K562 (cell line): Measurements from ENCODE around the gene ATP8B2. TPM values are rescaled to one million over a fixed set of nuclear protein-coding genes. Genes with fewer than 3 reads are reported as not detected.

Experiments used
- RFX1 ChIP-seq: fragments of 450-650 bp; IDR thresholded peaks from 2 replicates; pipeline ENCODE4 v1.6.1; 2016; ENCODE audit warnings: mild to moderate bottlenecking, moderate library complexity
- TEAD1 ChIP-seq, 2 experiments: fragments of 450-650 bp in 1 of 2; sonication (generic) in 1 of 2; formaldehyde crosslinking; IDR thresholded peaks; 2 replicates each; pipeline versions ENCODE4 v1.4.0 to v1.8.0; 2020 to 2022; ENCODE audit warnings: mild to moderate bottlenecking in 2 of 2, missing genetic modification reagents in 1 of 2
- XRCC4 ChIP-seq: IDR thresholded peaks from one replicate; pipeline ENCODE4 v1.6.1; 2011; ENCODE audit not compliant: insufficient read depth, insufficient read length; ENCODE audit errors: extremely low read depth
- ZC3H4 ChIP-seq: sonication (generic); formaldehyde crosslinking; IDR thresholded peaks from 2 replicates; pipeline ENCODE4 v1.9.0; 2021; ENCODE audit warnings: missing genetic modification reagents, borderline replicate concordance
- polyA plus RNA-seq, 8 experiments: library from polyadenylated mRNA; depleted of rRNA in 4 of 8; stranded (reverse) in 5 of 8; unstranded in 3 of 8; fragments of >200 nt; fragmentation: Nextera tagmentation in 2 of 8; fragmentation: Illumina TruSeq in 1 of 8; extraction: Ambion mirVana in 2 of 8; extraction: Trizol in 1 of 8; gene quantifications; 2 replicates each; pipeline versions ENCODE4 v1.2.1 to v1.2.3, GENCODE V29; 2011 to 2014; ENCODE audit warnings: inconsistent platforms in 1 of 8, missing spikeins in 1 of 8
- total RNA-seq, 7 experiments: library from RNA; depleted of rRNA in 6 of 7; stranded (reverse); fragments of >200 nt in 6 of 7; fragmentation: Illumina TruSeq in 2 of 7; extraction: Trizol in 2 of 7; gene quantifications; 2 replicates each; pipeline versions ENCODE4 v1.2.1 to v1.2.3, GENCODE V29; 2011 to 2021; ENCODE audit warnings: low replicate concordance in 1 of 7
- TF ChIP-seq, protein P1 (sequence below), 2 experiments: fragments of 450-650 bp; formaldehyde crosslinking in 1 of 2; IDR thresholded peaks; 2 replicates each; pipeline versions ENCODE4 v1.4.0 to v1.6.1; 2014 to 2020; ENCODE audit warnings: mild to moderate bottlenecking in 2 of 2, borderline replicate concordance in 1 of 2, low read depth in 1 of 2
- TF ChIP-seq, protein P2 (sequence below): fragments of 450-650 bp; formaldehyde crosslinking; IDR thresholded peaks from 2 replicates; pipeline ENCODE4 v1.4.0; 2020; ENCODE audit warnings: mild to moderate bottlenecking, moderate library complexity
- TF ChIP-seq, protein P3 (sequence below): IDR thresholded peaks from 2 replicates; pipeline ENCODE4 v1.6.1; 2016; ENCODE audit warnings: missing genetic modification characterization, missing compliant biosample characterization

Gene ATP8B2
- total and polyA plus RNA-seq, 9 of the 15 experiments (the other 6 are each of a cell fraction or from before 2014, with no cell fraction given), result 0.27 to 33.2 (median 18.4) TPM

DNA sequence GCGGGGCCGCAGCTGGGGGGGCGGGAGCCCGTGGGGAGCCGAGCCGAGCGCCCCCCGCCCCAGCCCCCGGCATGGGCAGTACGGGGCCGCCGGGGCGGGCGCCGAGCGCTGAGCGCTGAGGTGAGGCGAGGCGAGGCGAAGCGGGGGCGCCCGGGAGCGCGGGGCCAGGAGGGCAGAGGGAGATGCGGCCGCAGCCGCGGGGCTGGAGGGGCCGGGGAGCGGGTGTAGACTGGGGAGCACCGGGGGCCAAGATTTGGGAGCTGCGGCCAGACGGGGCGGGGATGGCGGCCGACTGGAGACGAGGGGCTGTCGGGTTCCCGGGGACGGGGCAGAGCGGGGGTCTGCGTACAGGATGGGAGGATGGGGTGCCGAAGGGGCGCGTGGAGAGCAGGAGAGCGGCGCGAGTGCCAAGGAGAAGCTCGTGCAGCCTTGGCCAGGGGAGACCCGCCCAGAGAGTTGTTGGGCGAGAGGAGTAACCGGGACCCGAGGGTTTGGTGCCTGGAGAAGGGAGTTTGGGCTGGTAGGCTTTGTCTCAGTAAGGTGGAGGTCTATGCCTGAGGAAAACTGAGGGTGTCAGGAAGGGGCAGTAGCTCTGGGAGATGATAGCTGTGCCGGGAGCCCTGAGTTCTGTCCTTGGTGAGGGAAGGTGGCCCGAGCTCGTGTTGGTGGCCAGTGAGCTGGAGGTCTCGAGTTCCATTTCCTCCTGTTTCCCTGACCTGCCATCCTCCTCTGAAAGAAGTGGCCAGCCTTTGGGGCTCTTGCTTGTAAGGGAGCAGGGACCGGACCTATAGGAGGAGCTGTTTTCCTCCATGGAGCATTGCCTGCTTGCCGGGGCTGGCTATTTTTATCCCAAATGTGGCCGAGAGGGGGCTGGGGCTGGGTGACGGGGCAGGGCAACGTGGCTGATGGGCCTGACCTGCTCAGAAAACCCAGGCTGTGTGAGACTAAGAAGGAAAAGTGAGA, 539 bp downstream of the ATP8B2 start (continued):
- TF ChIP-seq, protein P1, sequence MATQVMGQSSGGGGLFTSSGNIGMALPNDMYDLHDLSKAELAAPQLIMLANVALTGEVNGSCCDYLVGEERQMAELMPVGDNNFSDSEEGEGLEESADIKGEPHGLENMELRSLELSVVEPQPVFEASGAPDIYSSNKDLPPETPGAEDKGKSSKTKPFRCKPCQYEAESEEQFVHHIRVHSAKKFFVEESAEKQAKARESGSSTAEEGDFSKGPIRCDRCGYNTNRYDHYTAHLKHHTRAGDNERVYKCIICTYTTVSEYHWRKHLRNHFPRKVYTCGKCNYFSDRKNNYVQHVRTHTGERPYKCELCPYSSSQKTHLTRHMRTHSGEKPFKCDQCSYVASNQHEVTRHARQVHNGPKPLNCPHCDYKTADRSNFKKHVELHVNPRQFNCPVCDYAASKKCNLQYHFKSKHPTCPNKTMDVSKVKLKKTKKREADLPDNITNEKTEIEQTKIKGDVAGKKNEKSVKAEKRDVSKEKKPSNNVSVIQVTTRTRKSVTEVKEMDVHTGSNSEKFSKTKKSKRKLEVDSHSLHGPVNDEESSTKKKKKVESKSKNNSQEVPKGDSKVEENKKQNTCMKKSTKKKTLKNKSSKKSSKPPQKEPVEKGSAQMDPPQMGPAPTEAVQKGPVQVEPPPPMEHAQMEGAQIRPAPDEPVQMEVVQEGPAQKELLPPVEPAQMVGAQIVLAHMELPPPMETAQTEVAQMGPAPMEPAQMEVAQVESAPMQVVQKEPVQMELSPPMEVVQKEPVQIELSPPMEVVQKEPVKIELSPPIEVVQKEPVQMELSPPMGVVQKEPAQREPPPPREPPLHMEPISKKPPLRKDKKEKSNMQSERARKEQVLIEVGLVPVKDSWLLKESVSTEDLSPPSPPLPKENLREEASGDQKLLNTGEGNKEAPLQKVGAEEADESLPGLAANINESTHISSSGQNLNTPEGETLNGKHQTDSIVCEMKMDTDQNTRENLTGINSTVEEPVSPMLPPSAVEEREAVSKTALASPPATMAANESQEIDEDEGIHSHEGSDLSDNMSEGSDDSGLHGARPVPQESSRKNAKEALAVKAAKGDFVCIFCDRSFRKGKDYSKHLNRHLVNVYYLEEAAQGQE (IDR thresholded peaks at IDR 0.05; ENCODE audit: borderline replicate concordance), result peak; percentile 29; the same call in 1 of the 2 replicates
- TF ChIP-seq, protein P1 (CRISPR knock-in tag; IDR thresholded peaks at IDR 0.05; ENCODE audit: low read depth), result 0 out of 2 replicates have a peak, but pooled peaks have one; percentile 11
- TF ChIP-seq XRCC4, result no peak
- TF ChIP-seq RFX1, result no peak
- TF ChIP-seq, protein P2, sequence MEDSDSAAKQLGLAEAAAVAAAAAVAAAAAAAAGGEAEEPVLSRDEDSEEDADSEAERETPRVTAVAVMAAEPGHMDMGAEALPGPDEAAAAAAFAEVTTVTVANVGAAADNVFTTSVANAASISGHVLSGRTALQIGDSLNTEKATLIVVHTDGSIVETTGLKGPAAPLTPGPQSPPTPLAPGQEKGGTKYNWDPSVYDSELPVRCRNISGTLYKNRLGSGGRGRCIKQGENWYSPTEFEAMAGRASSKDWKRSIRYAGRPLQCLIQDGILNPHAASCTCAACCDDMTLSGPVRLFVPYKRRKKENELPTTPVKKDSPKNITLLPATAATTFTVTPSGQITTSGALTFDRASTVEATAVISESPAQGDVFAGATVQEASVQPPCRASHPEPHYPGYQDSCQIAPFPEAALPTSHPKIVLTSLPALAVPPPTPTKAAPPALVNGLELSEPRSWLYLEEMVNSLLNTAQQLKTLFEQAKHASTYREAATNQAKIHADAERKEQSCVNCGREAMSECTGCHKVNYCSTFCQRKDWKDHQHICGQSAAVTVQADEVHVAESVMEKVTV, result 0 out of 2 replicates have a peak, but pooled peaks have one; percentile 17
- TF ChIP-seq TEAD1 (CRISPR knock-in tag; IDR thresholded peaks at IDR 0.05), result no peak
- TF ChIP-seq ZC3H4 (CRISPR knock-in tag), result peak; percentile 79; the same call in 1 of the 2 replicates
- TF ChIP-seq, protein P3, sequence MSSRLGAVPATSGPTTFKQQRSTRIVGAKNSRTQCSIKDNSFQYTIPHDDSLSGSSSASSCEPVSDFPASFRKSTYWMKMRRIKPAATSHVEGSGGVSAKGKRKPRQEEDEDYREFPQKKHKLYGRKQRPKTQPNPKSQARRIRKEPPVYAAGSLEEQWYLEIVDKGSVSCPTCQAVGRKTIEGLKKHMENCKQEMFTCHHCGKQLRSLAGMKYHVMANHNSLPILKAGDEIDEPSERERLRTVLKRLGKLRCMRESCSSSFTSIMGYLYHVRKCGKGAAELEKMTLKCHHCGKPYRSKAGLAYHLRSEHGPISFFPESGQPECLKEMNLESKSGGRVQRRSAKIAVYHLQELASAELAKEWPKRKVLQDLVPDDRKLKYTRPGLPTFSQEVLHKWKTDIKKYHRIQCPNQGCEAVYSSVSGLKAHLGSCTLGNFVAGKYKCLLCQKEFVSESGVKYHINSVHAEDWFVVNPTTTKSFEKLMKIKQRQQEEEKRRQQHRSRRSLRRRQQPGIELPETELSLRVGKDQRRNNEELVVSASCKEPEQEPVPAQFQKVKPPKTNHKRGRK (tag), result no peak
